IMR-90 (cell line): ENCODE results near the gene SLC25A24.

Experiments
- BHLHE40 ChIP-seq: fragments of 150-350 bp; IDR thresholded peaks from 2 replicates; pipeline ENCODE4 v1.6.1; 2016; ENCODE audit warnings: mild to moderate bottlenecking, low read depth, low read length
- CEBPB ChIP-seq: IDR thresholded peaks from 2 replicates; pipeline ENCODE4 v1.6.1; 2012; ENCODE audit warnings: low read depth, low read length, improper control_type of control experiment
- CHD1 ChIP-seq: IDR thresholded peaks from 2 replicates; pipeline ENCODE4 v1.6.1; 2012; ENCODE audit warnings: low read depth, low read length, improper control_type of control experiment
- CTCF ChIP-seq: conservative IDR thresholded peaks from 2 replicates; pipeline ENCODE4 v1.5.1; 2012; ENCODE audit warnings: mild to moderate bottlenecking, low read depth, low read length, improper control_type of control experiment
- ELK1 ChIP-seq: fragments of 150-350 bp; IDR thresholded peaks from 2 replicates; pipeline ENCODE4 v1.6.1; 2016; ENCODE audit warnings: low read depth, mild to moderate bottlenecking, low read length, moderate library complexity, borderline replicate concordance
- FOS ChIP-seq: fragments of 150-350 bp; IDR thresholded peaks from 2 replicates; pipeline ENCODE4 v1.6.1; 2016; ENCODE audit warnings: low read depth, low read length
- MAFK ChIP-seq: IDR thresholded peaks from 2 replicates; pipeline ENCODE4 v1.6.1; 2012; ENCODE audit warnings: low read depth, low read length, improper control_type of control experiment
- MAZ ChIP-seq: IDR thresholded peaks from 2 replicates; pipeline ENCODE4 v1.6.1; 2012; ENCODE audit warnings: low read depth, mild to moderate bottlenecking, low read length, improper control_type of control experiment, moderate library complexity, borderline replicate concordance
- POLR2A ChIP-seq: IDR thresholded peaks from 2 replicates; pipeline ENCODE4 v1.6.1; 2012; ENCODE audit warnings: mild to moderate bottlenecking, low read depth, low read length
- RAD21 ChIP-seq: IDR thresholded peaks from 2 replicates; pipeline ENCODE4 v1.6.1; 2012; ENCODE audit warnings: low read length, improper control_type of control experiment
- RCOR1 ChIP-seq: IDR thresholded peaks from 2 replicates; pipeline ENCODE4 v1.6.1; 2012; ENCODE audit warnings: mild to moderate bottlenecking, low read length, improper control_type of control experiment; ENCODE audit not compliant: insufficient replicate concordance
- RFX5 ChIP-seq: IDR thresholded peaks from 2 replicates; pipeline ENCODE4 v1.8.0; 2012; ENCODE audit warnings: low read depth, mild to moderate bottlenecking, low read length, moderate library complexity
- SMC3 ChIP-seq: fragments of 150-350 bp; IDR thresholded peaks from 2 replicates; pipeline ENCODE4 v1.6.1; 2016; ENCODE audit warnings: low read depth, mild to moderate bottlenecking, antibody characterized with exemption, low read length, moderate library complexity
- USF2 ChIP-seq: fragments of 150-350 bp; IDR thresholded peaks from 2 replicates; pipeline ENCODE4 v1.6.1; 2017; ENCODE audit warnings: mild to moderate bottlenecking, antibody characterized with exemption, low read length, low read depth

GRCh38 chr1:108114033-108114599, 86.0 kb downstream of the SLC25A24 start:
- TF ChIP-seq SMC3 (no peak), CTCF (no peak), MAZ (no peak), POLR2A (no peak), CHD1 (no peak), USF2 (no peak), FOS (no peak), CEBPB (no peak), MAFK (no peak), BHLHE40 (no peak), RAD21 (no peak), ELK1 (no peak), RFX5 (no peak), RCOR1 (no peak)
